Tibial artery (tissue), 4 donors: Measurements from ENCODE around the gene HOXB4.
A peak's percentile ranks its signal among the peaks of the same experiment; 100 is the strongest.

ENCODE experiments used
- DNase-seq, 2 donors: peaks; one replicate each; pipeline ENCODE4 v3.0.0-alpha.2; 2019
- H3K27ac ChIP-seq, 2 donors: fragments of 200-600 bp; sonication (generic) in 1 of 2; 1 replicate in 1 of 2; 2 replicates in 1 of 2; pipeline ENCODE4 v1.5.1; 2018 to 2019; ENCODE audit warnings: mild to moderate bottlenecking in 1 of 2
- H3K27me3 ChIP-seq, 2 donors: fragments of 200-600 bp; sonication (generic) in 1 of 2; one replicate each; pipeline versions ENCODE4 v1.5.1 to v1.6.0; 2016 to 2019
- H3K36me3 ChIP-seq, 3 donors: fragments of 200-600 bp; sonication (generic) in 2 of 3; one replicate each; pipeline ENCODE4 v1.5.1; 2016 to 2019; ENCODE audit warnings: mild to moderate bottlenecking in 2 of 3
- H3K4me1 ChIP-seq, 4 donors: fragments of 200-600 bp; sonication (generic) in 2 of 4; 1 replicate in 3 of 4; 2 replicates in 1 of 4; pipeline ENCODE4 v1.5.1; 2016 to 2019
- H3K4me3 ChIP-seq, 2 donors: fragments of 200-600 bp; sonication (generic) in 1 of 2; 1 replicate in 1 of 2; 2 replicates in 1 of 2; pipeline ENCODE4 v1.5.1; 2018 to 2019; ENCODE audit warnings: mild to moderate bottlenecking in 2 of 2
- H3K9me3 ChIP-seq, 3 donors: fragments of 200-600 bp; sonication (generic) in 1 of 3; one replicate each; pipeline ENCODE4 v1.5.1; 2016 to 2019
- intact Hi-C: fragments of 100-400 bp; cut with DNase I; formaldehyde crosslinking; loops from one replicate; pipeline ENCODE4 v1.15.0; 2023; ENCODE audit warnings: low total_unique reads
- TF ChIP-seq, protein P1 (sequence below), 2 experiments: fragments of 200-600 bp in 1 of 2; fragments of 450-650 bp in 1 of 2; IDR thresholded peaks; one replicate each; pipeline ENCODE4 v1.5.1; 2017 to 2019; ENCODE audit warnings: antibody characterized with exemption in 2 of 2, mild to moderate bottlenecking in 1 of 2, moderate library complexity in 1 of 2

Gene HOXB4

DNA sequence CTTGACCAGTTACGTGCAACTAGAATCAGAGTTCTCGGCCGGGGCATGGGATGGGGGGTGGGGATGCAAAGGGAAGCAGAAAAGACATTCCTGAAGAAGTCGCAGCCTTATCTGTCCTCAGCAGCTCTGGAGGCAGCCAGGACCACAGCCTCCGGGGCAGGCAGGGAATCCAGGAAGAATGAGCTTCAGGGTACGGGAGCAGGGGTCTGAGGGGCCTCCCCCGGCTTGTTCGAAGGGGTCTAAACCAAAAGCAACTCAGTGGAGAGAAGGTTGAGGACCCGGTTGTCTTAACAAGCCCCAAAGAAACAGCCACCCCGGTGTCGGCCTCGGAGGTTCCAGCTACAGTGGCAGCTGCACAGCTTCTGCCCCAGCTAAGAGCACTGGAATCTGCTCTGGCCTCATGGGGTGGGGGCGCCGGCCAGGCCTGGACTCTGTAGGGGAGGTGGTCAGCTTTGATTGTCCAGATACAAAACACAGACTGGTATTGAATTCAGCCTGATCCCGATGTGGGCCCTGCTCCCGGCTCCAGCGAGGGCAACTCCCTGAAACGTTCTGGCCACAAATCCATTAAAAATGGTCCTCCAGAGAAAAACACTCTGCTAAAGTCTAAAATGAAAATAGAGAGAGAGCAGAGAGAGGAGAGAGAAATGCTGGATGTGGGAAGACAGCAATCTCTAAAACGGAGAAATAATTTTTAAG lies 7.7 kb downstream of the HOXB4 start:
- H3K27me3 ChIP-seq: peaks cover 0 to 4% of the 10 kb centered on the region in 2 donors

GRCh38 chr17:48569674-48570324 lies 8.4 kb downstream of the HOXB4 start:
- H3K4me1 ChIP-seq: peaks cover 0 to 17% (median 6%) of the 10 kb centered on the region in 4 donors
- intact Hi-C loops: no loop called here

More for the DNA sequence above, 7.7 kb downstream of the HOXB4 start:
- Histone ChIP-seq H3K4me1 (peaks cover 0 to 17% (median 6%) of the 10 kb centered on the region in 4 donors), H3K4me3 (peak overlapping the region in 1 of 2 donors; percentile 33), H3K36me3 (no peaks in the 10 kb centered on the region), H3K27ac (peak overlapping the region in 1 of 2 donors; percentile 68), H3K9me3 (no peaks in the 10 kb centered on the region)
- no peak for DNase-seq
- TF ChIP-seq, protein P1, sequence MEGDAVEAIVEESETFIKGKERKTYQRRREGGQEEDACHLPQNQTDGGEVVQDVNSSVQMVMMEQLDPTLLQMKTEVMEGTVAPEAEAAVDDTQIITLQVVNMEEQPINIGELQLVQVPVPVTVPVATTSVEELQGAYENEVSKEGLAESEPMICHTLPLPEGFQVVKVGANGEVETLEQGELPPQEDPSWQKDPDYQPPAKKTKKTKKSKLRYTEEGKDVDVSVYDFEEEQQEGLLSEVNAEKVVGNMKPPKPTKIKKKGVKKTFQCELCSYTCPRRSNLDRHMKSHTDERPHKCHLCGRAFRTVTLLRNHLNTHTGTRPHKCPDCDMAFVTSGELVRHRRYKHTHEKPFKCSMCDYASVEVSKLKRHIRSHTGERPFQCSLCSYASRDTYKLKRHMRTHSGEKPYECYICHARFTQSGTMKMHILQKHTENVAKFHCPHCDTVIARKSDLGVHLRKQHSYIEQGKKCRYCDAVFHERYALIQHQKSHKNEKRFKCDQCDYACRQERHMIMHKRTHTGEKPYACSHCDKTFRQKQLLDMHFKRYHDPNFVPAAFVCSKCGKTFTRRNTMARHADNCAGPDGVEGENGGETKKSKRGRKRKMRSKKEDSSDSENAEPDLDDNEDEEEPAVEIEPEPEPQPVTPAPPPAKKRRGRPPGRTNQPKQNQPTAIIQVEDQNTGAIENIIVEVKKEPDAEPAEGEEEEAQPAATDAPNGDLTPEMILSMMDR (IDR thresholded peaks at IDR 0.05): no peak
- intact Hi-C loops: no loop called here

GRCh38 chr17:48569240-48569582 lies 8.9 kb downstream of the HOXB4 start:
- H3K27ac ChIP-seq: peak overlapping the region in 1 of 2 donors; percentile 68

More at GRCh38 chr17:48569674-48570324, 8.4 kb downstream of the HOXB4 start:
- no peak for DNase-seq
- Histone ChIP-seq H3K27ac (peak overlapping the region in 1 of 2 donors; percentile 68), H3K4me3 (peak overlapping the region in 1 of 2 donors; percentile 33), H3K9me3 (no peaks in the 10 kb centered on the region), H3K27me3 (peaks cover 0 to 4% of the 10 kb centered on the region in 2 donors), H3K36me3 (no peaks in the 10 kb centered on the region)
- TF ChIP-seq, protein P1 (IDR thresholded peaks at IDR 0.05): no peak

GRCh38 chr17:48568499-48569239 lies 9.5 kb downstream of the HOXB4 start:
- DNase-seq: no peak
- H3K27me3 ChIP-seq: peaks cover 0 to 11% of the 10 kb centered on the region in 2 donors
- no peak overlapping the region for H3K27ac ChIP-seq
- TF ChIP-seq, protein P1 (IDR thresholded peaks at IDR 0.05): no peak
- H3K9me3 ChIP-seq: no peaks in the 10 kb centered on the region
- H3K4me3 ChIP-seq: no peak overlapping the region
- no peaks in the 10 kb centered on the region for H3K36me3 ChIP-seq
- intact Hi-C loops: no loop called here
- peaks cover 0 to 27% (median 16%) of the 10 kb centered on the region in 4 donors for H3K4me1 ChIP-seq

More at GRCh38 chr17:48569240-48569582, 8.9 kb downstream of the HOXB4 start:
- Histone ChIP-seq H3K27me3 (peaks cover 0 to 5% of the 10 kb centered on the region in 2 donors), H3K9me3 (no peaks in the 10 kb centered on the region), H3K4me3 (no peak overlapping the region), H3K36me3 (no peaks in the 10 kb centered on the region), H3K4me1 (peaks cover 0 to 22% (median 10%) of the 10 kb centered on the region in 4 donors)
- DNase-seq: no peak
- TF ChIP-seq, protein P1 (IDR thresholded peaks at IDR 0.05): no peak
- intact Hi-C loops: no loop called here

DNA sequence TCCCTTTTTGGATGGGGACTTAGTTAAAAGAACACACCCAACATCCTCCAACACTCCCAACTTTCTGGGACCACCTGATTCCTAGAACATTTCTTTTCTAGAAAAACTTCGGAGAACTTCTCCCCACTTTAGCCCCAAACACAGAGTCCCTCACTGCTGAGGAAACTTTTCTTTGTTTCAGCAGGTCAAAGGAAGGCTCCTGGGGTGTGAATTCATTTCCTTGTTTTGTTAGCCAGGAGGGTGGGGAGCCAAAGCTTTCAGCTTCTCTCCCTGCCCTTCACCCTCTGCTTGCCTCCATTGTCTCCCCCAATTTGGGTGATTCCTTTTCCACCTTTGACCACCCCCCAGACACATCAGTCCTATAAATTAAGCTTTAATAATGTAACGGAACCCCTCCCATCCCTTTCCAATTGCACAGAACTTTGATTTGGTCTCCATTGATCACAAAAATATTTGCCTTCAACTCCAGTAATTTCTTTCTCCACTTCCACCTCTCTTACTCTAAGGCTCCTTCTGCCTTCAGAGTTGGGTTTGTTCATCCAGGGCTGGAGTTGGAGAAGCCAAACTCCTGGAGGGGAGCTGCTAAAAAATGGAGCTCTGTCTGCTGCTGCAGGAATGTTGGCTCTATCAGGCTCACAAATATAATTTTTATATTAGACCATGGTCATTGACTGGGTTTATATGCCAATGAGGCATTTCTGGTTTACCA lies 10.3 kb downstream of the HOXB4 start:
- H3K4me1 ChIP-seq: peaks cover 0 to 31% (median 16%) of the 10 kb centered on the region in 4 donors
- TF ChIP-seq, protein P1 (IDR thresholded peaks at IDR 0.05): no peak
- H3K36me3 ChIP-seq: no peaks in the 10 kb centered on the region
- H3K4me3 ChIP-seq: no peak overlapping the region
- no peak for DNase-seq
- H3K27me3 ChIP-seq: peaks cover 0 to 11% of the 10 kb centered on the region in 2 donors
- H3K27ac ChIP-seq: no peak overlapping the region
- intact Hi-C loops: no loop called here
- no peaks in the 10 kb centered on the region for H3K9me3 ChIP-seq
